GM15510 (cell line): ENCODE results near the gene RAB6A.

Experiments used
- POLR2A ChIP-seq: IDR thresholded peaks from 3 replicates; pipeline ENCODE4 v1.6.1; 2011; ENCODE audit warnings: borderline replicate concordance; ENCODE audit not compliant: insufficient read length; ENCODE audit errors: extremely low read depth

The RAB6A gene

DNA sequence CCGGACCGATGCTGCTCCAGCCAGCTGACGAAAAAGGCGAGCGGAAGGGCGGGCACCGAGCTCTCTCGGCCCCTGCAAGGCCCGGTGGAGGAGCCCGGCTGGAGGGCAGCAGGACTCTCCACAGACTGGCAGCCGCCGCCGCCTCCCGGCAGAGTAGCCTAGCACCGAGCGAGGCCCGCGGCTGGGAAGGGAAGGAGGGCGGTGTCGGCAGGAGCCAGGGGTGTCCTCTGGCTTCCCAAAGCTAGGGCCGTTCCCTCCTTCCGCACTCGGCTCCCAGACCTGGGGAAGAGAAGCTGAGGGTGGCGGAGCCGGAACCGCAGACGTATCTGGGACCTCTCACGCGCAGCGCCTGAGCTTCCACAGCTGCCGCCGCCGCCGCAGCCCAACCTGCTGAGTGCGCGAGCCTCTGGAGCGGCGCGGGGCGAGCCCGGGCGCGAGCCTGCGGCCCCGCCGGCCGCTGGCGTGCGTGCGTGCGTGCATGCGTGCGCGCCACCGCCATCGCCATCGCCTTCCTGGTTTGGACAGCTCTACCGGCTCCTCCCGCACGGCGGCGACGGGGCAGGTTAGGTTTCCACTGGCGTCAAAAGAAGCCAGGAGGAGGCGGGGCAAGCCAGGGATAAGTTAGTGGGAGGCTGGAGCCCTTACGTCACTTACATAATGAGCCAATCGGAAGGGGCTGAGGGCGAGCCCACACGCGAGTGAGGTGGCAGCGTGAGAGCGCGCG, at the start of gene RAB6A:
Gene RAB6A (minus strand): TSS at position 396 of the 724 bp plus-strand sequence. CDS start 439 bp downstream, outside the sequence.
- TF ChIP-seq POLR2A = peak; percentile 91

DNA sequence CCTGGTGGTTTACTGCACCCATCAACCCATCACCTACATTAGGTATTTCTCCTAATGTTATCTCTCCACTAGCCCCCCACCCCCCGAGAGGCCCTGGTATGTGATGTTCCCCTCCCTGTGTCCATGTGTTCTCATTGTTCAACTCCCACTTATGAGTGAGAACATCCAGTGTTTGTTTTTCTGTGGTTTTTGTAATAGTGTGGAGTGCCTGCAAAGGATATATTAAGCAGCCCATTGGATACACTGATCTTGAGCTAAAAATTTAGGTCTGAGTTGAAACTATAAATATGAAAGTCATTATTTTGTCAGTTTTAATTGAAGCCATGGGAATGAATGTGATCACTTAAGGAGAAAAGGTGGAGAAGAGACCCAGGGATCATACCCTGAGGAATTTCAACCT, 49.8 kb upstream of the RAB6A start:
- no peak for TF ChIP-seq POLR2A

DNA sequence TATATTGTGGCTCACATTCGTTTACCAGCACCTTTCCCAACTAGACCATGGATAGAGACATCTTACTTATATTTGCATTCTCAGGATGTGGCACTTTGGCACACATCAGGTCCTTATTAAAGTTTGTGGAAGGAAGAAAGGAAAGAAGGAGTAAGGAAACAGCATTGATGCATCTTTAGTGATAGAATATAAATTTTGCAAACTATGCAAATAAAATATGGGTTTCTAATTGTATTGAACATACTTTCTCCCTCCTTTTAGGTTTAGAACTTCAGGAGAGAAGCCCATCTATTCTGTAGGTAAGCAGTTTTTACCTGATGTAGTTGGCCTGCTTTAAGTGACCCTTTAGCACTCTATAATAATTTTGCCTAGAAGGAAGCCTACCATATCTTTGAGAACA, 47.2 kb upstream of the RAB6A start:
- no peak for TF ChIP-seq POLR2A

DNA sequence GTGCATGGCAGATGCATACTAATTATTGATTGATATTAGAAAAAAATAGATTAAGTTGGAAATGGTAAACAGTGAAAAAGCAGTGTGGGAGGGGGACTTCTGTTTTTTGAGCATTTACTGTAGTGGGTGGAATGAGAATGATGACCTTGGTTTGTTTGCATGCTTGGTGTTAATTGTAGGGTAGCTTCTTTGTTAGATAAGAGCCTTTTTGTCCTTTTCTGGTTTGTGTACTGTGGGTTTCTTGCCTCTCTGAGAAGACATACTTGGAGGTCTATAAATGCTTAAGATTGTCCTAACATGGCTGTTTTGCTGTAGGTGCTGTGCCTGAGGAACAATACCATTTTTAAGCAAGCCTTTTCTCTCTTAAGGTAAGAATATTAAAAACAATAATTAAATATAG, 43.8 kb upstream of the RAB6A start:
- TF ChIP-seq POLR2A = no peak

DNA sequence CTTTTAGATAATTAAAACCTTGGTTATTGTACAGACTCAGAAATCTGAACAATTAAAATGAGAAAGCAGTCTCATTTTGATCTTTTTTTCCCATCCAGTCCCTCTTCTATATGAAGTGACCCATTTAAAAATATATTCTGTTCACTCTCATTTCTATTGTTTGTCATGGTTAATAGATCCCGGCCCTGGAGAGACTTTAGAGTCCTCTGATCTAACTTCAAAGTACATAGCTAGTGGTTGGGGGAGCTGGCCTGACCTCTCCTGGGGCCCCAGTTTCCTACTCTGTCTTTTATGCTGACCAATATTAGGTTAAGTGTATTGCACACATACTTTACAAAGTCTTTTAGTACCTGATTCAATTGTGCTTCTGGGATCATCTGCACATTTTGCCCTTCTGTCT, 40.3 kb upstream of the RAB6A start:
- TF ChIP-seq POLR2A = no peak

DNA sequence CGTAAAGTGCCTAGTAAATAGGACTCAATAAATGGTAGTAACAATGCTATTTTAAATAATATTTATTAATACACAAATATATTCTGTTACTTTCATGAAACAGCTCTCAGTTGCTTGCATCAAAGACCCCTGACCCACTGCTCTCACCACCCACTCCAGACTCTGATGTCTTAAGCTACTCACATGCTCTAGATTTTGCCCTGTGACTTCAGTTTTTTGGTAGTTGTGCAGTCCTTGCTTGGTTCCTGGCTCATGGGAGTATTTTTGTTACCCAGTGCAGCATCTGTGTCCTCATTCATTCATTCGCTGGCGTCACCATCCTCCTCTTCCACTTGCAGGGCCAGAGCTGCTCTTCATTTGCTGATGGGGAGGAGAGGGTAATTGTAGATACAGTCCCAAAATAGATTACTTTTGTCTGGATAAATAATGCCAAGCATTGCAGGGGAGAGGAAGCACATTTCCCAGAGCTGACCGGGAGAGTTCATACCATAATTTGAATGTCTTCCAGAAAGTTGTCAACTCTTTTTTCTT, 39.5 kb upstream of the RAB6A start:
- no peak for TF ChIP-seq POLR2A

DNA sequence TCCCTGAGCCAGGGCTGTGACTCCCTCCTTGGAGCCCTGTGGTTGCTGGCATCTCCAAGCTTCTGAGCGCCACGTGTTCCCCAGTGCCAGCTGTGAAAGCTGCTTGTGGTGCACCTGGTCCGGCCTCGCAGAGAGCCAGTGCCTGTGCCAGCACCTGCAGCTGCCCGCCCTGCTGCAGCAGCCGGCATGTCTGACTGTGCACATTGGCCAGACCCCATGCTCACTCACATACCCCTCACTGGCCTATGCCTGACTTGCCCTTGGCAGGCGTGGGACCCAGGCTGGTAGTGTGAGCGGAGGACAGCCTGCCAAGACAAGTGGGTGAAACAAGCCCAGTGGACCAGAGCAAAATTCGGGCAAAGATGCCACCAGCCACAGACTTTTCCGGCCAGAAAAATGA, 36.6 kb upstream of the RAB6A start:
- no peak for TF ChIP-seq POLR2A

DNA sequence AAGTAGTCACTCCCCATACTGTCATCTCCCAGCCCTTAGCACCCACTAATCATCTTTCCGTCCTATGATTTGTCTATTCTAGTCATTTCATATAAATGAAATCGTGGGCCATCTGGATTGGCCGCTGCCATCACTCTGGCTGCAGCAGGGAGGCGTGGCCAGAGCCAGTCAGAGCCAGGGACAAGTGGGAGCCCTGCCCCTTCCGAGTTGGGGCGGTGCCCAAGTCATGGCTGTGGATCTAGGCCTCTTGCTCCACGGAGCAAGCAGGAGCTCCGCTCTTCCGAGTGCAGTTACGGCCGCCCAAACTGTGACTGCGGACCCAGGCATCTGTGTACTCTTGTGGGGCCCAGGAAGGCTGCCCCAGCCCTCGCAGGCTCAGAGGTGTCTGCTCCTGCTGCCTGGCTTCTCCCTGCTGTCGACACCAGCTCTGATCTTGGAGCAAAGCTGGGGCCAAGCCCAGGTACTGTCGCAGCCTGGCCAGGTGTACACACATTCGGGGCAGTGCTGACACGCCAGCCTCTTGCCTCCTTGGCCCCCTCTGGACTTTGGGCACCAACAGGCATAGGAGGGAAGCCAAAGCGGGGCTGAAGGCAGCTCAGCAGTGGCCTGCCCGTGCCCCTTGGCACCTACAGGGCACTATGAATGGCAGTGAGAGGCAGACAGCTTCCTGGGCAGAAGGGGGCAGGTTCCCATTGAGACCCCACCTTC, 35.2 kb upstream of the RAB6A start:
- no peak for TF ChIP-seq POLR2A

DNA sequence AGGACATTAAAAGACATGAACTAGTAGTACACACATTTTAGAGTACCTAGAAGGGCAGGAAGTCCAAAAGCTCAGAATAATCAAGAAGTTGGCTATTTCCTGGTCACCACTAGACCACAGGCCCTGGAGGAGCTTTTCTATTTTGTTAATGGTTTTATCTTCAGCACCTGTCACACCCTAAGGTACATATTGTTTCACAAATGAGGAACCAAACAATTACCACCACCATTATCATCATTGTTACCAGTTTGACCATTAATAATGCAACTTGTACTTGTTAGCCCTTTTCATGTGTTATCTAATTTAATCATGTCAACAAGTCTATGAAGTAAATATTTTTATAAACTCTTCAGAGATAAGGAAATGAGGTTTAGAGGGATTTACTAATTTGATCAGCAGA, 31.7 kb upstream of the RAB6A start:
- no peak for TF ChIP-seq POLR2A

DNA sequence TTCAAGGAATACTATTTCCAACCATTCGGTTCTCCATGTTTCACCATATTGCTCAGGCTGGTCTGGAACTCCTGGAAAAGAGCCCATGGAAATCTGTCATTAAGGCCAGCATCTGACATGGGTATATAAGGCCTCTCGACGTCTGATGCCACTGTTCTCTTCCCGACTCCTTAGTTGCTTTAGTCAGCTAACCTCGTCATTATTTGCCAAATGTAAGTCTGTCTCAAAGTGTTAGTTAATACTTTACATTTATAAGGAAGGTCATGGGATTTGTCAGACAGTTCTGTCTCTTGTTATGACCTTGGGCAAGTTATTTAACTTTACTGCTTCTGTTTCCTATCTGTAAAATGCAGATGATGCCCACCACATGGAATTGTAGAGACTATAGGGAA, 28.4 kb upstream of the RAB6A start:
- no peak for TF ChIP-seq POLR2A

DNA sequence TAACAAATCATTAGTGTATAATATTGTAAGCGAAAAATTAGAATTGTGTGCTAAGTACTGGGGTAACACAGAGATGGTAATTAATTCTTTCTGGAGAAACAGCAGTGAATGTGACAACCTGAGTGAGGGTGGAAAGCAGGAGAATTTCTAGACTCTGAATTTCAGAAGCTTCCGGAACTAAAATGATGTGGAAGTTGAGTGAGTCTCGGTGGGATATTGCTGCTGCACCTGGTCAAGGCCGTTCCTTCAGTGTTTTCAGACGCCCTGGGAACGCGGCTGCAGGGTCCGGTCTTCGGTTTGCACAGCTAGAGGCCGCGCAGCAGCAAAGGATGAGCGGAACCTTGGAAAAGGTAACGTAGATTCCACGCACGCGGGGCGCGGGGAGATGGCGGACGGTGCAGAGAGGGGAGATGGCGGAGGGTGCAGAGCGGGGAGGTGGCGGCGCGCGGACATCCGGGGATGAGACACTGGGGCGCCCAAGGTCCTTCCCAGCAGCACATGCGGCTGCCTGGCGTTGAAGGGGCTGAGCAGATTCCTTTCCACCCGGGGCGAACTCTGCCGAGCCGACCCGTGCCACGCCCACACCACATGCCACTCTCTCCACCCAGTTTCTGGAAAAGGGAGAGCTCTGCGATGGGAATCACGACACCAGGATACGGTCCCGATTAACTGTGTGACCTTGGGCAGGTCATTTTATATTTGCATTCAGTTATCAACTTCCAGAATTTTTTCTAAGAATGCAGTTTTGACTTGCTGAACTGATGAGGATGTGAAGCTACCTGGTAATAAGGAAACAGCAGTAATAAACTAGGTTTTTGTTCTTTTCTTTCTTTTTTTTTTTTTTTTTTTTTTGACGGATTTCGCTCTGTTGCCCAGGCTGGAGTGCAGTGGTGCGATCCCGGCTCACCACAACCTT, 27.0 kb upstream of the RAB6A start, which contains the start of gene MRPL48:
Gene MRPL48 (plus strand): TSS at position 232 of the 916 bp plus-strand sequence. CDS start 98 bp downstream, at position 330.
- TF ChIP-seq POLR2A = peak; percentile 75

DNA sequence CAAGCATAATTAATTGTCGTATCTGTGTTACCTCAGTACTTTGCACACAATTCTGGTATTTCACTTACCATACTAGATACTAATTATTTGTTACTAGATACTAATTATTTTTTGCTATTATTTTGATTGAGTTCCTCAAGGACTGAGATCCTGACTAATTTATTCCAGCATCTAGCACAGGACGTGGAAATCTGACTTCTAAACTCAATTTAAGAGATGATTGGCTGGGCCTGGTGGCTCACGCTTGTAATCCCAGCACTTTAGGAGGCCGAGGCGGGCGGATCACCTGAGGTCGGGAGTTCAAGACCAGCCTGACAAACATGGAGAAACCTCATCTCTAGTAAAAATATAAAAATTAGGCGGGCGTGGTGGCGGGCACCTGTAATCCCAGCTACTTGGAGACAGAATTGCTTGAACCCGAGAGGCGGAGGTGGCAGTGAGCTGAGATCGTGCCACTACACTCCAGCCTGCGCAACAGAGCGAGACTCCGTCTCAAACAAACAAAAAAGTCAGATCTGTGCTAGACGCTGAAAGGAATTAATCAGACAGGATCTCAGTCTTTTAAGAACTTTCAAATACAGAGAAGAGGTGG, 26.3 kb upstream of the RAB6A start:
- no peak for TF ChIP-seq POLR2A

DNA sequence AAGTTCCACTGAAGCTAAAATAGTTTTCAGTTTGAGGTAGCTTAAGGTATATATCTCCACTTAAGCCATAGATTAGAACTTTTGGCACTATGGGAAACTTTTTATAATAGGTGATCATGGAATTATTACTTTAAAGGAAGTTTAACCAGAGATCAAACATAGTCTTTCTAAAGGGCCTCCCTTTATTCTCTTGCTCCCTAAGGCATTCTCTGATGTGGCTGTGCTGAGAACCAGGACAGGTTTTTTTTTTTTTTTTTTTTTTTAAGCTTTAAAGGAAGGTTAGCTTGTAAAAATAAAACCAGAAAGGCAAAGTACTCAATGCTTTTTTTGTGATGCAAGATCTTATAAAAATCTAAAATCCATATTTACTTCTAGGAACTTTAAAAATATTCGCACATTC, 23.9 kb upstream of the RAB6A start:
- TF ChIP-seq POLR2A = no peak

DNA sequence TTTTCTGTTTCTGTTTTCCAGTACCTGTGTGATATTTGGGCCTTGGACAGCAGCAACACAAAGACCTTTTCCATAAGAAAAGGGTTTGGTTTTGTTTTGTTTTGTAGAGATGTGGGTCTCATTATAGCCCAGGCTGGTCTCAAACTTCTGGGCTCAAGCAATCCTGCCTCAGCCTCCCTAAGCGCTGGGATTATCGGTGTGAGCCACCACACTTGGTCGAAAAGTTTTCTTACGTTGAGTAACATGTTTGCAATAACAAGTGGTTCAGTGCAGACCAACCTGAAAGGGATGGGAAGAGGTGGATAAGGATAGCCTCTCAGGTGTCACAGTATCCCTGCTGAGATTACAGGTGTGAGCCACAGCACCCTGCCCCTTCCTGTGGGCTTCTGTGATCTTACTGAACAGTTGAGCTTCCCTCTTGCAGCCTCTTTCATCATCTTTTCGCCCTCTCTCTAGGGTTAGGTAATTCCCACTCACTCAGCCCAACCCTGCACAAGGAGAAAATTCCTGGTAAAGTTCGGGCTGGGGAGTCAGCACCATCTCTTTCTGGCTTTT, 23.3 kb upstream of the RAB6A start:
- TF ChIP-seq POLR2A = no peak
